Measurements from ENCODE around the gene SHKBP1. TPM values are rescaled to one million over a fixed set of nuclear protein-coding genes. Genes with fewer than 3 reads are reported as not detected.

SHKBP1 gene
- total RNA-seq, 2 experiments from 2014 or later, result 49.4 to 115 TPM

GRCh38 chr19:40638327-40638726 is 61.7 kb downstream of the SHKBP1 start:
- Histone ChIP-seq H2AFZ (ENCODE audit: low read length) (no peak overlapping the region), H3K27ac (ENCODE audit: low read depth, low read length, poor library complexity, severe bottlenecking) (no peak overlapping the region), H3K36me3 (ENCODE audit: insufficient read depth, low read length) (no peaks in the 10 kb centered on the region), H3K9me2 (ENCODE audit: insufficient read depth, low read length) (no peaks in the 10 kb centered on the region), H4K20me1 (ENCODE audit: insufficient read depth, low read length) (no peaks in the 10 kb centered on the region), H3K4me2 (ENCODE audit: low read length) (no peak overlapping the region), H3K4me1 (ENCODE audit: insufficient read depth, low read length, poor library complexity, severe bottlenecking) (peaks cover 14% of the 10 kb centered on the region), H3K4me3 (ENCODE audit: low read depth, low read length, poor library complexity, severe bottlenecking) (no peak overlapping the region), H3K9me3 (ENCODE audit: low read length) (no peaks in the 10 kb centered on the region), H3K79me2 (ENCODE audit: insufficient read depth, low read depth, low read length) (no peaks in the 10 kb centered on the region)
- no TSS peak for BruUV-seq (replicated peaks)
- intact Hi-C loops (cut with micrococcal nuclease; ENCODE audit: unreplicated experiment), result loop anchor here (10.0 kb wide), 1 partner anchor 114 kb away; no protein-coding TSS in a partner anchor
- POLR2A ChIA-PET, result interaction anchor here (0.7 kb wide), 1 partner anchor 20 kb away, joined by 3 read pairs; no protein-coding TSS in a partner anchor
- TF ChIP-seq EZH2phosphoT487 (IDR thresholded peaks at IDR 0.05; ENCODE audit: borderline replicate concordance, low read depth, low read length) (no peak), CTCF (conservative IDR thresholded peaks at IDR 0.05; ENCODE audit: low read length) (no peak)
- CTCF ChIA-PET (ENCODE audit: unreplicated experiment), result no interaction called here
- DNase-seq (ENCODE audit: low spot score), result no peak

- ChIA-PET POLR2A (no interaction called here), CTCF (ENCODE audit: unreplicated experiment) (interaction anchor here (0.6 kb wide), 1 partner anchor 1568 kb away, joined by 5 read pairs; no protein-coding TSS in a partner anchor)
- H3K79me2 ChIP-seq (ENCODE audit: insufficient read depth, low read depth, low read length), result no peaks in the 10 kb centered on the region
- intact Hi-C loops (cut with micrococcal nuclease; ENCODE audit: unreplicated experiment), result loop anchor here (10.0 kb wide), 1 partner anchor 115 kb away; no protein-coding TSS in a partner anchor
- TF ChIP-seq CTCF (conservative IDR thresholded peaks at IDR 0.05; ENCODE audit: low read length) (no peak), EZH2phosphoT487 (IDR thresholded peaks at IDR 0.05; ENCODE audit: borderline replicate concordance, low read depth, low read length) (no peak)
- H2AFZ ChIP-seq (ENCODE audit: low read length), result peak overlapping the region; percentile 96; the same call in 1 of the 2 replicates
- H3K4me1 ChIP-seq (ENCODE audit: insufficient read depth, low read length, poor library complexity, severe bottlenecking), result peaks cover 14% of the 10 kb centered on the region
- H3K9me3 ChIP-seq (ENCODE audit: low read length), result no peaks in the 10 kb centered on the region
- no peak overlapping the region for H3K4me2 ChIP-seq (ENCODE audit: low read length)
- BruUV-seq (replicated peaks), result no TSS peak
- DNase-seq (ENCODE audit: low spot score), result no peak
- H3K27ac ChIP-seq (ENCODE audit: low read depth, low read length, poor library complexity, severe bottlenecking), result no peak overlapping the region
- no peak overlapping the region for H3K4me3 ChIP-seq (ENCODE audit: low read depth, low read length, poor library complexity, severe bottlenecking)
- H4K20me1 ChIP-seq (ENCODE audit: insufficient read depth, low read length), result no peaks in the 10 kb centered on the region
- H3K9me2 ChIP-seq (ENCODE audit: insufficient read depth, low read length), result no peaks in the 10 kb centered on the region
- no peaks in the 10 kb centered on the region for H3K36me3 ChIP-seq (ENCODE audit: insufficient read depth, low read length)
Measured at GRCh38 chr19:40639638-40639982, 62.9 kb downstream of the SHKBP1 start.

- no peaks in the 10 kb centered on the region for H3K79me2 ChIP-seq (ENCODE audit: insufficient read depth, low read depth, low read length)
- CTCF ChIA-PET (ENCODE audit: unreplicated experiment), result no interaction called here
- DNase-seq (ENCODE audit: low spot score), result peak; percentile 23
- no peak overlapping the region for H3K27ac ChIP-seq (ENCODE audit: low read depth, low read length, poor library complexity, severe bottlenecking)
- H3K4me3 ChIP-seq (ENCODE audit: low read depth, low read length, poor library complexity, severe bottlenecking), result peak overlapping the region; percentile 18
- no peak for TF ChIP-seq CTCF (conservative IDR thresholded peaks at IDR 0.05; ENCODE audit: low read length)
- TF ChIP-seq EZH2phosphoT487 (IDR thresholded peaks at IDR 0.05; ENCODE audit: borderline replicate concordance, low read depth, low read length), result no peak
- peaks cover 14% of the 10 kb centered on the region for H3K4me1 ChIP-seq (ENCODE audit: insufficient read depth, low read length, poor library complexity, severe bottlenecking)
- no peaks in the 10 kb centered on the region for H3K9me2 ChIP-seq (ENCODE audit: insufficient read depth, low read length)
- POLR2A ChIA-PET, result interaction anchor here (0.8 kb wide), 2 partner anchors 16 to 138 kb away, joined by 3 read pairs; no protein-coding TSS in a partner anchor
- no peaks in the 10 kb centered on the region for H3K9me3 ChIP-seq (ENCODE audit: low read length)
- H3K4me2 ChIP-seq (ENCODE audit: low read length), result peak overlapping the region; percentile 57
- H2AFZ ChIP-seq (ENCODE audit: low read length), result peak overlapping the region; percentile 96
- no TSS peak for BruUV-seq (replicated peaks)
- no peaks in the 10 kb centered on the region for H4K20me1 ChIP-seq (ENCODE audit: insufficient read depth, low read length)
- H3K36me3 ChIP-seq (ENCODE audit: insufficient read depth, low read length), result no peaks in the 10 kb centered on the region
- intact Hi-C loops (cut with micrococcal nuclease; ENCODE audit: unreplicated experiment), result no loop called here
Measured at GRCh38 chr19:40640744-40641143, 64.1 kb downstream of the SHKBP1 start.
